HepG2 (cell line): ENCODE measurements around the gene CASKIN1. TPM values are rescaled to one million over a fixed set of nuclear protein-coding genes. Genes with fewer than 3 reads are reported as not detected.
A peak's percentile ranks its signal among the peaks of the same experiment; 100 is the strongest.

Experiments
- CTCF ChIP-seq: sonication (generic); formaldehyde crosslinking; IDR thresholded peaks from 2 replicates; pipeline ENCODE4 v1.5.0; 2020; ENCODE audit warnings: mild to moderate bottlenecking, missing genetic modification reagents, moderate library complexity
- FOXK2 ChIP-seq: fragments of 450-650 bp; IDR thresholded peaks from 2 replicates; pipeline ENCODE4 v1.6.1; 2016
- HHEX ChIP-seq: IDR thresholded peaks from 2 replicates; pipeline ENCODE4 v1.6.1; 2016; ENCODE audit warnings: control low read depth
- HMG20A ChIP-seq: IDR thresholded peaks from 2 replicates; pipeline ENCODE4 v1.6.1; 2016; ENCODE audit warnings: borderline replicate concordance
- HOXA5 ChIP-seq: sonication (generic); formaldehyde crosslinking; IDR thresholded peaks from 2 replicates; pipeline ENCODE4 v1.4.0; 2020; ENCODE audit warnings: missing genetic modification reagents
- IKZF4 ChIP-seq: sonication (generic); formaldehyde crosslinking; IDR thresholded peaks from 2 replicates; pipeline ENCODE4 v1.5.1; 2020; ENCODE audit warnings: borderline replicate concordance, mild to moderate bottlenecking, low read depth, missing genetic modification reagents; ENCODE audit errors: not compliant biosample characterization
- ISL2 ChIP-seq: sonication (generic); formaldehyde crosslinking; IDR thresholded peaks from 2 replicates; pipeline ENCODE4 v1.5.0; 2020; ENCODE audit warnings: missing genetic modification reagents
- KLF6 ChIP-seq: IDR thresholded peaks from 2 replicates; pipeline ENCODE4 v1.8.0; 2016; ENCODE audit warnings: missing biosample characterization, missing genetic modification reagents
- MBD4 ChIP-seq: IDR thresholded peaks from 2 replicates; pipeline ENCODE4 v1.6.1; 2012; ENCODE audit warnings: low read length, inconsistent platforms, borderline replicate concordance
- RFXAP ChIP-seq: sonication (generic); formaldehyde crosslinking; IDR thresholded peaks from 2 replicates; pipeline ENCODE4 v1.4.0; 2020; ENCODE audit warnings: missing genetic modification reagents, borderline replicate concordance
- ZBTB44 ChIP-seq: sonication (generic); formaldehyde crosslinking; IDR thresholded peaks from 2 replicates; pipeline ENCODE4 v1.4.0; 2020; ENCODE audit warnings: missing genetic modification reagents
- ZC3H4 ChIP-seq: sonication (generic); formaldehyde crosslinking; IDR thresholded peaks from 2 replicates; pipeline ENCODE4 v1.4.0; 2020; ENCODE audit warnings: missing genetic modification reagents, borderline replicate concordance
- ZFY ChIP-seq: sonication (generic); formaldehyde crosslinking; IDR thresholded peaks from 2 replicates; pipeline ENCODE4 v1.4.0; 2020; ENCODE audit warnings: missing genetic modification reagents
- ZNF326 ChIP-seq: sonication (generic); formaldehyde crosslinking; IDR thresholded peaks from 2 replicates; pipeline ENCODE4 v1.4.0; 2020; ENCODE audit warnings: missing genetic modification reagents, borderline replicate concordance
- ZNF552 ChIP-seq: sonication (generic); formaldehyde crosslinking; IDR thresholded peaks from 2 replicates; pipeline ENCODE4 v1.9.0; 2022; ENCODE audit warnings: missing genetic modification reagents, mild to moderate bottlenecking, borderline replicate concordance
- ZNF768 ChIP-seq: sonication (generic); formaldehyde crosslinking; IDR thresholded peaks from 2 replicates; pipeline ENCODE4 v1.4.0; 2020; ENCODE audit warnings: missing genetic modification reagents
- ZNF772 ChIP-seq: sonication (generic); formaldehyde crosslinking; IDR thresholded peaks from 2 replicates; pipeline ENCODE4 v1.5.0; 2020; ENCODE audit warnings: mild to moderate bottlenecking, missing genetic modification reagents
- ZSCAN31 ChIP-seq: sonication (generic); formaldehyde crosslinking; IDR thresholded peaks from 2 replicates; pipeline ENCODE4 v1.5.0; 2020; ENCODE audit warnings: low read depth, mild to moderate bottlenecking, missing genetic modification reagents
- polyA plus RNA-seq, 8 experiments: library from polyadenylated mRNA; depleted of rRNA in 3 of 8; stranded (reverse) in 7 of 8; unstranded in 1 of 8; fragments of >200 nt; fragmentation: Illumina TruSeq in 4 of 8; extraction: Trizol in 4 of 8; gene quantifications; 2 replicates each; pipeline versions ENCODE4 v1.2.1 to v1.2.3, GENCODE V29; 2011 to 2016; ENCODE audit warnings: low read depth in 4 of 8, missing spikeins in 1 of 8, mixed read lengths in 1 of 8; ENCODE audit not compliant: insufficient read depth in 1 of 8
- total RNA-seq, 5 experiments: library from RNA; depleted of rRNA; stranded (reverse); fragments of >200 nt; fragmentation: Illumina TruSeq; extraction: Trizol; gene quantifications; 2 replicates each; pipeline ENCODE4 v1.2.3, GENCODE V29; 2016; ENCODE audit warnings: low read depth in 1 of 5
- TF ChIP-seq, protein P1 (sequence below): IDR thresholded peaks from 2 replicates; pipeline ENCODE4 v1.6.1; 2018; ENCODE audit warnings: missing genetic modification reagents
- TF ChIP-seq, protein P2 (sequence below): sonication (generic); formaldehyde crosslinking; IDR thresholded peaks from 2 replicates; pipeline ENCODE4 v1.9.0; 2022; ENCODE audit warnings: low read depth, missing genetic modification reagents
- TF ChIP-seq, protein P3 (sequence below): sonication (generic); formaldehyde crosslinking; IDR thresholded peaks from 2 replicates; pipeline ENCODE4 v1.9.0; 2021; ENCODE audit warnings: missing genetic modification reagents, borderline replicate concordance

Gene CASKIN1
- total and polyA plus RNA-seq, 2 of the 13 experiments (the other 11 are each of a cell fraction or from before 2014, with no cell fraction given) = 1.2 to 2.2 TPM

GRCh38 chr16:2155091-2155950 is 41.1 kb downstream of the CASKIN1 start, which contains the start of gene TRAF7 (continued):
- TF ChIP-seq CTCF (CRISPR knock-in tag) (no peak), ZNF552 (CRISPR knock-in tag) (no peak), IKZF4 (CRISPR knock-in tag) (peak; percentile 59), KLF6 (peak; percentile 95), ZNF772 (CRISPR knock-in tag) (no peak), HMG20A (no peak), HOXA5 (CRISPR knock-in tag) (peak; percentile 93), FOXK2 (peak; percentile 48; the same call in 1 of the 2 replicates), ZC3H4 (CRISPR knock-in tag) (0 out of 2 replicates have a peak, but pooled peaks have one; percentile 78), HHEX (0 out of 2 replicates have a peak, but pooled peaks have one; percentile 2), MBD4 (no peak), ZBTB44 (0 out of 2 replicates have a peak, but pooled peaks have one; percentile 34), ZFY (CRISPR knock-in tag) (peak; percentile 95), ISL2 (CRISPR knock-in tag) (no peak), ZNF768 (CRISPR knock-in tag) (peak; percentile 66; the same call in 1 of the 2 replicates), ZNF326 (no peak), ZSCAN31 (0 out of 2 replicates have a peak, but pooled peaks have one; percentile 52), RFXAP (CRISPR knock-in tag) (peak; percentile 86)
- TF ChIP-seq, protein P1, sequence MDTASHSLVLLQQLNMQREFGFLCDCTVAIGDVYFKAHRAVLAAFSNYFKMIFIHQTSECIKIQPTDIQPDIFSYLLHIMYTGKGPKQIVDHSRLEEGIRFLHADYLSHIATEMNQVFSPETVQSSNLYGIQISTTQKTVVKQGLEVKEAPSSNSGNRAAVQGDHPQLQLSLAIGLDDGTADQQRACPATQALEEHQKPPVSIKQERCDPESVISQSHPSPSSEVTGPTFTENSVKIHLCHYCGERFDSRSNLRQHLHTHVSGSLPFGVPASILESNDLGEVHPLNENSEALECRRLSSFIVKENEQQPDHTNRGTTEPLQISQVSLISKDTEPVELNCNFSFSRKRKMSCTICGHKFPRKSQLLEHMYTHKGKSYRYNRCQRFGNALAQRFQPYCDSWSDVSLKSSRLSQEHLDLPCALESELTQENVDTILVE (CRISPR knock-in tag) = peak; percentile 72
- TF ChIP-seq, protein P2, sequence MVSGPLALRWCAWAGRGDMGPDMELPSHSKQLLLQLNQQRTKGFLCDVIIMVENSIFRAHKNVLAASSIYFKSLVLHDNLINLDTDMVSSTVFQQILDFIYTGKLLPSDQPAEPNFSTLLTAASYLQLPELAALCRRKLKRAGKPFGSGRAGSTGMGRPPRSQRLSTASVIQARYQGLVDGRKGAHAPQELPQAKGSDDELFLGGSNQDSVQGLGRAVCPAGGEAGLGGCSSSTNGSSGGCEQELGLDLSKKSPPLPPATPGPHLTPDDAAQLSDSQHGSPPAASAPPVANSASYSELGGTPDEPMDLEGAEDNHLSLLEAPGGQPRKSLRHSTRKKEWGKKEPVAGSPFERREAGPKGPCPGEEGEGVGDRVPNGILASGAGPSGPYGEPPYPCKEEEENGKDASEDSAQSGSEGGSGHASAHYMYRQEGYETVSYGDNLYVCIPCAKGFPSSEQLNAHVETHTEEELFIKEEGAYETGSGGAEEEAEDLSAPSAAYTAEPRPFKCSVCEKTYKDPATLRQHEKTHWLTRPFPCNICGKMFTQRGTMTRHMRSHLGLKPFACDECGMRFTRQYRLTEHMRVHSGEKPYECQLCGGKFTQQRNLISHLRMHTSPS (CRISPR knock-in tag) = no peak
- TF ChIP-seq, protein P3, sequence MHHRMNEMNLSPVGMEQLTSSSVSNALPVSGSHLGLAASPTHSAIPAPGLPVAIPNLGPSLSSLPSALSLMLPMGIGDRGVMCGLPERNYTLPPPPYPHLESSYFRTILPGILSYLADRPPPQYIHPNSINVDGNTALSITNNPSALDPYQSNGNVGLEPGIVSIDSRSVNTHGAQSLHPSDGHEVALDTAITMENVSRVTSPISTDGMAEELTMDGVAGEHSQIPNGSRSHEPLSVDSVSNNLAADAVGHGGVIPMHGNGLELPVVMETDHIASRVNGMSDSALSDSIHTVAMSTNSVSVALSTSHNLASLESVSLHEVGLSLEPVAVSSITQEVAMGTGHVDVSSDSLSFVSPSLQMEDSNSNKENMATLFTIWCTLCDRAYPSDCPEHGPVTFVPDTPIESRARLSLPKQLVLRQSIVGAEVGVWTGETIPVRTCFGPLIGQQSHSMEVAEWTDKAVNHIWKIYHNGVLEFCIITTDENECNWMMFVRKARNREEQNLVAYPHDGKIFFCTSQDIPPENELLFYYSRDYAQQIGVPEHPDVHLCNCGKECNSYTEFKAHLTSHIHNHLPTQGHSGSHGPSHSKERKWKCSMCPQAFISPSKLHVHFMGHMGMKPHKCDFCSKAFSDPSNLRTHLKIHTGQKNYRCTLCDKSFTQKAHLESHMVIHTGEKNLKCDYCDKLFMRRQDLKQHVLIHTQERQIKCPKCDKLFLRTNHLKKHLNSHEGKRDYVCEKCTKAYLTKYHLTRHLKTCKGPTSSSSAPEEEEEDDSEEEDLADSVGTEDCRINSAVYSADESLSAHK (CRISPR knock-in tag) = no peak
